Measurements from ENCODE around the gene SPEM3.
A peak's percentile ranks its signal among the peaks of the same experiment; 100 is the strongest.

The SPEM3 gene

GRCh38 chr17:7443499-7444485, 15.1 kb downstream of the SPEM3 start:
- Histone ChIP-seq H3K14ac (ENCODE audit: low read length) (no peak overlapping the region), H3K23ac (ENCODE audit: low read length) (no peak overlapping the region), H3K18ac (ENCODE audit: low read length) (no peak overlapping the region), H3K79me2 (ENCODE audit: control insufficient read depth, insufficient read depth, low read length, poor library complexity) (peaks cover 2% of the 10 kb centered on the region), H3K27ac (ENCODE audit: low read depth, low read length) (no peak overlapping the region), H4K91ac (ENCODE audit: low read depth, low read length) (peak overlapping the region; percentile 16), H3K27me3 (ENCODE audit: insufficient read depth, low read length) (peaks cover 11% of the 10 kb centered on the region), H2BK120ac (ENCODE audit: insufficient read depth, low read length, poor library complexity) (no peak overlapping the region), H3K4ac (ENCODE audit: low read depth, low read length) (no peak overlapping the region), H4K12ac (ENCODE audit: low read depth, low read length) (no peak overlapping the region), H3K79me1 (ENCODE audit: low read length) (peaks cover 9% of the 10 kb centered on the region), H2AK5ac (ENCODE audit: low read length) (peak overlapping the region; percentile 19), H4K8ac (ENCODE audit: low read depth, low read length) (no peak overlapping the region), H3K36me3 (ENCODE audit: control insufficient read depth in 1 of 2, insufficient read depth in 2 of 2, low read length in 2 of 2) (no peaks in the 10 kb centered on the region), H2BK12ac (ENCODE audit: low read length) (no peak overlapping the region), H3K4me1 (ENCODE audit: control insufficient read depth in 1 of 2, insufficient read depth in 2 of 2, low read length in 2 of 2) (peaks cover 8 to 18% of the 10 kb centered on the region in 2 experiments), H2BK5ac (ENCODE audit: low read depth, low read length, poor library complexity) (no peak overlapping the region), H3K9ac (ENCODE audit: low read length) (no peak overlapping the region), H3K9me3 (ENCODE audit: insufficient read depth, low read depth, low read length) (peaks cover 2% of the 10 kb centered on the region), H3K4me3 (ENCODE audit: low read depth, low read length) (no peak overlapping the region), H3K4me2 (ENCODE audit: low read length) (no peak overlapping the region), H2AFZ (ENCODE audit: insufficient read depth, low read length, poor library complexity) (no peak overlapping the region)
- WGBS (ENCODE audit: extremely low coverage, insufficient coverage, insufficient read length), result no CpG with 5 or more reads among the region's 7 CpGs
- no peak for DNase-seq

GRCh38 chr17:7444682-7445618, 16.3 kb downstream of the SPEM3 start, which contains the start of gene CHRNB1:
Gene CHRNB1 (plus strand): TSS chr17:7445061. CDS start chr17:7445128, 67 bp downstream.
- Histone ChIP-seq H3K27ac (ENCODE audit: low read depth, low read length) (peak within 1 kb of the TSS; percentile 62), H4K12ac (ENCODE audit: low read depth, low read length) (peak within 1 kb of the TSS; percentile 23), H3K9me3 (ENCODE audit: insufficient read depth, low read depth, low read length) (peaks cover 2% of the 10 kb centered on the region), H3K9ac (ENCODE audit: low read length) (no peak within 1 kb of the TSS), H3K14ac (ENCODE audit: low read length) (peak within 1 kb of the TSS; percentile 16), H2AK5ac (ENCODE audit: low read length) (no peak within 1 kb of the TSS), H3K23ac (ENCODE audit: low read length) (no peak within 1 kb of the TSS), H3K18ac (ENCODE audit: low read length) (no peak within 1 kb of the TSS), H3K79me2 (ENCODE audit: control insufficient read depth, insufficient read depth, low read length, poor library complexity) (peaks cover 2% of the 10 kb centered on the region), H2AFZ (ENCODE audit: insufficient read depth, low read length, poor library complexity) (peak within 1 kb of the TSS; percentile 57), H4K8ac (ENCODE audit: low read depth, low read length) (peak within 1 kb of the TSS; percentile 67), H2BK120ac (ENCODE audit: insufficient read depth, low read length, poor library complexity) (peak within 1 kb of the TSS; percentile 40), H2BK5ac (ENCODE audit: low read depth, low read length, poor library complexity) (no peak within 1 kb of the TSS), H3K4me2 (ENCODE audit: low read length) (peak within 1 kb of the TSS; percentile 63), H2BK12ac (ENCODE audit: low read length) (no peak within 1 kb of the TSS), H3K4me3 (ENCODE audit: low read depth, low read length) (peak within 1 kb of the TSS; percentile 60), H3K27me3 (ENCODE audit: insufficient read depth, low read length) (peaks cover under 1% of the 10 kb centered on the region), H3K4me1 (ENCODE audit: control insufficient read depth in 1 of 2, insufficient read depth in 2 of 2, low read length in 2 of 2) (peaks cover 8 to 15% of the 10 kb centered on the region in 2 experiments), H3K36me3 (ENCODE audit: control insufficient read depth in 1 of 2, insufficient read depth in 2 of 2, low read length in 2 of 2) (no peaks in the 10 kb centered on the region), H4K91ac (ENCODE audit: low read depth, low read length) (peak within 1 kb of the TSS; percentile 52), H3K4ac (ENCODE audit: low read depth, low read length) (no peak within 1 kb of the TSS), H3K79me1 (ENCODE audit: low read length) (peaks cover 9% of the 10 kb centered on the region)
- peak; percentile 85 for DNase-seq
- no CpG with 5 or more reads among the region's 51 CpGs for WGBS (ENCODE audit: extremely low coverage, insufficient coverage, insufficient read length)

GRCh38 chr17:7445619-7445968, 16.9 kb downstream of the SPEM3 start:
- Histone ChIP-seq H2BK120ac (ENCODE audit: insufficient read depth, low read length, poor library complexity) (peak overlapping the region; percentile 40), H3K4me1 (ENCODE audit: control insufficient read depth in 1 of 2, insufficient read depth in 2 of 2, low read length in 2 of 2) (peaks cover 3 to 9% of the 10 kb centered on the region in 2 experiments), H3K9me3 (ENCODE audit: insufficient read depth, low read depth, low read length) (peaks cover 2% of the 10 kb centered on the region), H2AFZ (ENCODE audit: insufficient read depth, low read length, poor library complexity) (peak overlapping the region; percentile 57), H3K27me3 (ENCODE audit: insufficient read depth, low read length) (no peaks in the 10 kb centered on the region), H3K18ac (ENCODE audit: low read length) (no peak overlapping the region), H3K79me1 (ENCODE audit: low read length) (peaks cover 4% of the 10 kb centered on the region), H3K4me2 (ENCODE audit: low read length) (peak overlapping the region; percentile 63), H3K14ac (ENCODE audit: low read length) (peak overlapping the region; percentile 16), H3K9ac (ENCODE audit: low read length) (no peak overlapping the region), H2AK5ac (ENCODE audit: low read length) (no peak overlapping the region), H3K4ac (ENCODE audit: low read depth, low read length) (no peak overlapping the region), H3K23ac (ENCODE audit: low read length) (no peak overlapping the region), H4K12ac (ENCODE audit: low read depth, low read length) (peak overlapping the region; percentile 23), H4K8ac (ENCODE audit: low read depth, low read length) (peak overlapping the region; percentile 67), H2BK5ac (ENCODE audit: low read depth, low read length, poor library complexity) (no peak overlapping the region), H3K36me3 (ENCODE audit: control insufficient read depth in 1 of 2, insufficient read depth in 2 of 2, low read length in 2 of 2) (no peaks in the 10 kb centered on the region), H2BK12ac (ENCODE audit: low read length) (no peak overlapping the region), H3K79me2 (ENCODE audit: control insufficient read depth, insufficient read depth, low read length, poor library complexity) (no peaks in the 10 kb centered on the region), H3K4me3 (ENCODE audit: low read depth, low read length) (peak overlapping the region; percentile 54), H4K91ac (ENCODE audit: low read depth, low read length) (peak overlapping the region; percentile 25), H3K27ac (ENCODE audit: low read depth, low read length) (no peak overlapping the region)
- no peak for DNase-seq
- WGBS (ENCODE audit: extremely low coverage, insufficient coverage, insufficient read length), result no CpG with 5 or more reads among the region's 16 CpGs

- Histone ChIP-seq H4K91ac (ENCODE audit: low read depth, low read length) (no peak overlapping the region), H3K79me1 (ENCODE audit: low read length) (peaks cover 3% of the 10 kb centered on the region), H3K14ac (ENCODE audit: low read length) (no peak overlapping the region), H3K79me2 (ENCODE audit: control insufficient read depth, insufficient read depth, low read length, poor library complexity) (no peaks in the 10 kb centered on the region), H2BK120ac (ENCODE audit: insufficient read depth, low read length, poor library complexity) (no peak overlapping the region), H3K18ac (ENCODE audit: low read length) (no peak overlapping the region), H3K4me3 (ENCODE audit: low read depth, low read length) (no peak overlapping the region), H3K4ac (ENCODE audit: low read depth, low read length) (no peak overlapping the region), H3K36me3 (ENCODE audit: control insufficient read depth in 1 of 2, insufficient read depth in 2 of 2, low read length in 2 of 2) (no peaks in the 10 kb centered on the region), H4K12ac (ENCODE audit: low read depth, low read length) (no peak overlapping the region), H3K4me1 (ENCODE audit: control insufficient read depth in 1 of 2, insufficient read depth in 2 of 2, low read length in 2 of 2) (peaks cover 0 to 10% of the 10 kb centered on the region in 2 experiments), H3K9me3 (ENCODE audit: insufficient read depth, low read depth, low read length) (peaks cover 2% of the 10 kb centered on the region), H3K27me3 (ENCODE audit: insufficient read depth, low read length) (no peaks in the 10 kb centered on the region), H3K4me2 (ENCODE audit: low read length) (no peak overlapping the region), H3K9ac (ENCODE audit: low read length) (no peak overlapping the region), H3K27ac (ENCODE audit: low read depth, low read length) (no peak overlapping the region), H4K8ac (ENCODE audit: low read depth, low read length) (no peak overlapping the region), H2AFZ (ENCODE audit: insufficient read depth, low read length, poor library complexity) (no peak overlapping the region), H2BK5ac (ENCODE audit: low read depth, low read length, poor library complexity) (no peak overlapping the region), H2BK12ac (ENCODE audit: low read length) (no peak overlapping the region), H3K23ac (ENCODE audit: low read length) (no peak overlapping the region), H2AK5ac (ENCODE audit: low read length) (no peak overlapping the region)
- WGBS (ENCODE audit: extremely low coverage, insufficient coverage, insufficient read length), result no CpG with 5 or more reads among the region's 7 CpGs
- no peak for DNase-seq
Observed at GRCh38 chr17:7448461-7448860, 19.8 kb downstream of the SPEM3 start.
